GM12873 (cell line): Measurements from ENCODE around the gene NKIRAS2.

Experiments
- TF ChIP-seq, protein P1 (sequence below): IDR thresholded peaks from 2 replicates; pipeline ENCODE4 v1.5.1; 2012; ENCODE audit warnings: low read depth, mild to moderate bottlenecking, moderate library complexity, low read length, control low read depth; ENCODE audit not compliant: insufficient read depth; ENCODE audit errors: missing control alignments

Gene NKIRAS2

DNA sequence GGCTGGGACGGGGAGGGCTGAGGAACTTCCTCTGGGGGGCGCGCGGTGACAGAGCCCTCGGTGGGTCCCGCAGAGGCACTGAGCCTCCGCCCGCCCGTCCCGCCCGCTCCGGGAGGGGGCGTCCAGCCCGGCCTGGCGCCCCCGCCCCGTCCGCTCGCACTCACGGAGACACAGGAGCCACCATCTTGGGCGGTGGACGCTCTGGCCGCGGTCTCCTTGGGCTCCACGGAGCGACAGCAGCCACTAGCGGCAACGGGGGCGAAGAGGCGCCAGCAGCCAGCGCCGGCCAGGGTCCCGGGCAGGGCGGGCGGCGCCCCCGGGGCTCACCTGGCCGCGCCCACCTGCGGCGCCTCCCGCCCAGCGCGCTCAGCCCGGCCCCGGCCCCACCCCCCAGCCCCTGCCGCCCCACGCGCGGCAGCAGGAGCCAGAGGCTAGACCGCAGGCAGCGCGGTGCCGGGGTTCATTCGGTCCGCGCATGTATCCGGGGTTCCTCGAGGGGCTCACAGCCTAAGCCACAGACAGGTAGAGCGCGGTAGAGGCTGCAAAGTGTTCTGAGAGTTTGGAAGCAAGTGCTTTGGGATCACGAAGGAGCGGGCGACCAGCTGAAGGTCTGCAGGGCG, 30.6 kb downstream of the NKIRAS2 start, which contains the start of gene C17orf113:
Gene C17orf113 (minus strand): TSS at position 209 of the 620 bp plus-strand sequence. CDS start 7,225 bp downstream, outside the sequence.
- TF ChIP-seq, protein P1, sequence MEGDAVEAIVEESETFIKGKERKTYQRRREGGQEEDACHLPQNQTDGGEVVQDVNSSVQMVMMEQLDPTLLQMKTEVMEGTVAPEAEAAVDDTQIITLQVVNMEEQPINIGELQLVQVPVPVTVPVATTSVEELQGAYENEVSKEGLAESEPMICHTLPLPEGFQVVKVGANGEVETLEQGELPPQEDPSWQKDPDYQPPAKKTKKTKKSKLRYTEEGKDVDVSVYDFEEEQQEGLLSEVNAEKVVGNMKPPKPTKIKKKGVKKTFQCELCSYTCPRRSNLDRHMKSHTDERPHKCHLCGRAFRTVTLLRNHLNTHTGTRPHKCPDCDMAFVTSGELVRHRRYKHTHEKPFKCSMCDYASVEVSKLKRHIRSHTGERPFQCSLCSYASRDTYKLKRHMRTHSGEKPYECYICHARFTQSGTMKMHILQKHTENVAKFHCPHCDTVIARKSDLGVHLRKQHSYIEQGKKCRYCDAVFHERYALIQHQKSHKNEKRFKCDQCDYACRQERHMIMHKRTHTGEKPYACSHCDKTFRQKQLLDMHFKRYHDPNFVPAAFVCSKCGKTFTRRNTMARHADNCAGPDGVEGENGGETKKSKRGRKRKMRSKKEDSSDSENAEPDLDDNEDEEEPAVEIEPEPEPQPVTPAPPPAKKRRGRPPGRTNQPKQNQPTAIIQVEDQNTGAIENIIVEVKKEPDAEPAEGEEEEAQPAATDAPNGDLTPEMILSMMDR: peak; percentile 49

DNA sequence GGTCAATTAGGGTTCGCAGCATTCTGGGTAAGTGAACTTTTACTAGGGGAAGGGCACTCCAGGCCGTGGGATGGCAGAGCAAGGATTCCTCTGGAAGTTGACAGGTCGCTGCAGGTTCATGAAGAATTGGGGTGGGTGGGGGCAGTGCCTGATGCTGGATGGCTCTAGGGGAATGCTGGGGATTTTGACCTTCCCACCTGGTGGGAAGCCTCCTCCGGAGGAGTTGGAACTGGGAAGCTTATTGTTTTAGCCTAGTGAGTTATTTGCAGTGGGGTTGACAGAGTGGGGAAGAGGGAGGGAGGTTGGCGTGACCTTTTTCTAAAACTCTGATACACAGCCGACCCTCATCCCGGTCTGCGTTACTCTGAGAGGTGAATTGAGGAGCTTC, 31.1 kb downstream of the NKIRAS2 start:
- TF ChIP-seq, protein P1: no peak

DNA sequence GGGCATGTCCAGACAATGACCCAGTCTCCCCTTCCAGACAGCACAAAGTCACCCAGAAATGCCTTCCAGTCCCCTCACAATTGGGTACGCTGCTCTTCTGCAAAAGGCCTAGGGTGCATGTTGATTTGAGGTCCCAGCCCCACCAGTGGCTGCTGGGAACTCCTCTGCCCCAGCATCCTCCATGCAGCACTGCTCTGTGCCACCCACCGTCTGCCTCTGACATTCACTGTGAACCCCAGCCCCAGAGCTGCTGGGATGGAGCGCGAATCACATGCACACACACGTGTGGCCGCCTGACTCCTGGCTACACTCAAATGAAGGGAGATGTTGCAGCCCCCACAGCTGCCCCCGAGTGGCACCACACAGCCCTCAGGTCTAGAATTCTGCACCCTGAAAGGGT, 31.8 kb downstream of the NKIRAS2 start:
- TF ChIP-seq, protein P1: no peak

DNA sequence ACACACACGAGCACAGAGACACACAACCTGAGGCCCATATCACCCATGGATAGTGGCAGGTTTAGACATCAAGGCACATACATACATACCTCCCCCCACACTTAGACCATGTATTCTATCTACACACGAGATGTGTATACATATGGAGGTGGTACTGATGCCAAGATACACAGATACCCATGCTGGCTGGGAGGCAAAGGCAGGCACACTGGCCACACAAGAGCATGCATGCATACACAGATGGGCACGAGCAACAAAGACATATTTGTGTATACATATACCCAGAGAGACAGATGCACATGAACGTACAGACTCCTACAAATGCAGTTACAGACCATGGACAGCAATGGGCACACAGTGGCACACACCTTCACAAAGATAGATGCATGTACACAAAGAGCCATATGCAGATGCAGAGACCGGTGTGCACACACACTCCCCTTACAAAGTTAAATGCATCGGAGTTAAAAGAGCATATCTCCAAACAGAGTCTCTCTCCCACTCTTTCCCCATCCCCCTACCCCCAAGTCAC, 32.5 kb downstream of the NKIRAS2 start:
- TF ChIP-seq, protein P1: no peak

DNA sequence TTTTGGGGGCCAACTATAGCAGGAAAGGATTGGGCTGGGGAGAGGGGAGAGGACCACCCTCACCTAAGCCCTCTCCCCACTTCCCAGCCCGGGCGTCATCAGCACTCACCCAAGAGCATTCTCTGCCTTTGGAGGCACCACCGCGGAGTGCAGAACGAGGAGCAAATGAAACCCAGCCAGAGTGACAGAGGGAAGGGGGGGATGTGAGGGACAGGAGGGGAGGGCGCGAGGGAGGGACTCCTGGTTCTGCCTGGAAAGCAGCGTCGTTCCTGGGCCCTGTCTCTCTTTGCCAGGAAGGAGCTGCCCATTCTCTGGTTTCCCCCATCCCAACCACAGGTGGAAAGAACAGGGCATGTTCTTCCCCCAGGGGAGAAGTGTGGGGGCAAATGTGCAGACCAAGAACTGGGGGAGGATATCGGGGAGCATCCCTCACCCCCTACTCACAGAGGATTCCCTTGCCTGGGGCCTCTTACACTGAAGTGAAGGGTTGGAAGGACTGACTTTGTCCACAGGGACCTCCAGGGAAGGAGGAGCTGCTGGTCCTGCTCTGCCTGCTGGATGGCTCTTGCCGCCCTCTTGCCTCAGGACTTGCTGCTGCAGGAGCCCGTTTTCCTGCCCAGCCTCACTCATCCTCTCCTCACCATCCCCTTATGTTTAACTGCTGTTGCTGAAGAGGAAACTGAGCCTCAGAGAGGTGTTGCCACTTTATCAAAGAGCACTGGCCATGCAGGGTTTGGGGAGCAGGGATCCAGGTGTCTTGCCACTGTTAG, 34.0 kb downstream of the NKIRAS2 start:
- TF ChIP-seq, protein P1: no peak

DNA sequence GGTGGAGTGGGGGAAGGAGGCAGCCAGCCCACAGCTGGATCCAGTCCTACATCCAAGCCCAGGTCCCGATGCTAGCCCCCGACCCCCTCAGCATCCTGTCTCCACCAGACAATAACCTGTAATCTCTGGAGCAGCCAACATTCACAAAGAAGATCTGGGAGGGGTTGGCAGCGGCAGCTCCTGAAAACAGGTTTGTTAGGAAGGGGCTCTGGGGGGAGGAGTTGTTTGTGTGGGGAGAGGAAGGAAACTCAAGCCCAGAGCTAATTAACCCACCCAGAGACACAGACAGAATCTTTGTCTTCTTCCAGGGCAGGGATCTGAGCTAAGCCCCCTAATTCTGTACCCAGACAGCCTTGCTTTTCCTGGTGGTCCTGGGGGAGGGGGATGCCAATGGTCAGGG, 35.1 kb downstream of the NKIRAS2 start:
- TF ChIP-seq, protein P1: no peak

DNA sequence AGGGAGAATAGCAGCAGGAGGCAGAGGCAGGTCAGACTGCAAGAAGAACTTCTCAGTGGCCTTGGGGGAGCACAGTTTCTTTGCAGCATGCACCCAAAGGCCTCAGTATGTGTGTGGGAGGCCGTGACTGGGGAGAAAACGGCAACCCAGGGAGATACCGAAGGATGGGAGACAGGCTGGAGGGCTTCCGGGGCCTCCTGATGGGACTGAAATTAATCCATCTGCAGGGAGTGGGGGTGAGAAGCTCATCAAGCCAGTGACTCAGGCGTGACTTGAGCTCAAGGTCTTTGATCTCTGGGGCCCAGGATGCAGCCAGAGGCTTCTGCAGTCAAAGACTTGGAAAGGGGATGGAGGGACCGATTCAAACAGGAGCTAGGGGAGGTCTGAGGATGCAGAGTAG, 35.6 kb downstream of the NKIRAS2 start:
- TF ChIP-seq, protein P1: no peak
